HepG2 (cell line): ENCODE results near the gene MRRF. TPM values are rescaled to one million over a fixed set of nuclear protein-coding genes. Genes with fewer than 3 reads are reported as not detected.
A peak's percentile ranks its signal among the peaks of the same experiment; 100 is the strongest.

ENCODE experiments used
- ATAC-seq: fragments of 200-7000 bp; cut with Tn5 transposase; 3 replicates; pipeline ENCODE4 v1.9.1; 2020; ENCODE audit warnings: mild to moderate bottlenecking, moderate library complexity
- BruUV-seq: library from RNA; stranded (reverse); fragments of 400-500 nt; replicated peaks from 2 replicates; lab custom pipeline; 2021; lab: Mats Ljungman, UMichigan
- CTCF ChIA-PET: fragments of 300-600 bp; formaldehyde crosslinking; extraction: SDS; loops from one replicate; lab custom pipeline; 2021; ENCODE audit warnings: low total read pairs, inconsistent platforms, low intra/inter-chr PET ratio; lab: Yijun Ruan, JAX
- POLR2A ChIA-PET: fragments of 350-600 bp; sonication (Branson Sonifier 250); formaldehyde crosslinking; loops from one replicate; lab custom pipeline; 2020; ENCODE audit warnings: antibody characterized with exemption, inconsistent platforms; lab: Yijun Ruan, JAX
- DNase-seq: peaks from one replicate; pipeline ENCODE4 v3.0.0-alpha.2; 2015; ENCODE audit warnings: low spot score
- FAIRE-seq: peaks from 3 replicates; lab custom pipeline; 2011; peaks lifted over from hg19 to GRCh38; lab: Jason Lieb, UNC
- H2AFZ ChIP-seq: one replicate; pipeline ENCODE4 v1.6.1; 2011; ENCODE audit warnings: low read length, inconsistent platforms
- H3K27ac ChIP-seq: fragments of 300-600 bp; 3 replicates; pipeline ENCODE4 v1.8.0; 2011; ENCODE audit warnings: mixed run types, mild to moderate bottlenecking, mixed read lengths, low read length, inconsistent platforms; ENCODE audit not compliant: insufficient read depth; ENCODE audit errors: extremely low read length
- H3K27me3 ChIP-seq, 2 experiments: fragments of 200-600 bp in 1 of 2; 2 replicates in 1 of 2; 3 replicates in 1 of 2; pipeline versions ENCODE4 v1.6.0 to v1.8.0; 2011; ENCODE audit warnings: low read length in 2 of 2, mild to moderate bottlenecking in 2 of 2, moderate library complexity in 2 of 2, inconsistent platforms in 1 of 2; ENCODE audit not compliant: insufficient read depth in 2 of 2, control insufficient read depth in 1 of 2
- H3K36me3 ChIP-seq, 2 experiments: fragments of 200-600 bp in 1 of 2; replicated peaks in 1 of 2; 2 replicates in 1 of 2; 3 replicates in 1 of 2; pipeline versions ENCODE4 v1.5.1 to v1.8.0; 2011; ENCODE audit warnings: low read length in 2 of 2, inconsistent platforms in 1 of 2; ENCODE audit not compliant: insufficient read depth in 2 of 2, control insufficient read depth in 1 of 2
- H3K4me1 ChIP-seq: 2 replicates; pipeline ENCODE4 v1.5.1; 2012; ENCODE audit warnings: low read length, inconsistent platforms; ENCODE audit not compliant: insufficient read depth
- H3K4me2 ChIP-seq: 2 replicates; pipeline ENCODE4 v1.6.0; 2011; ENCODE audit warnings: low read depth, low read length, inconsistent platforms
- H3K4me3 ChIP-seq, 3 experiments: fragments of 200-600 bp in 1 of 3; sonication (generic), shearing (Covaris generic) in 1 of 3; replicated peaks in 1 of 3; 2 replicates each; pipeline ENCODE4 v1.5.1; 2011 to 2016; ENCODE audit warnings: low read length in 3 of 3, inconsistent platforms in 2 of 3, low read depth in 2 of 3, mild to moderate bottlenecking in 2 of 3, control low read depth in 1 of 3, mixed read lengths in 1 of 3; ENCODE audit not compliant: insufficient read depth in 1 of 3
- H3K79me2 ChIP-seq: one replicate; pipeline ENCODE4 v1.6.1; 2011; ENCODE audit warnings: low read length, inconsistent platforms; ENCODE audit not compliant: insufficient read depth
- H3K9ac ChIP-seq: 2 replicates; pipeline ENCODE4 v1.6.0; 2011; ENCODE audit warnings: mild to moderate bottlenecking, low read depth, low read length, inconsistent platforms; ENCODE audit not compliant: insufficient read depth
- H3K9me3 ChIP-seq: 2 replicates; pipeline ENCODE4 v1.5.1; 2012; ENCODE audit warnings: mild to moderate bottlenecking, low read length
- H4K20me1 ChIP-seq: 2 replicates; pipeline ENCODE4 v1.6.0; 2011; ENCODE audit warnings: inconsistent platforms, mild to moderate bottlenecking, low read length, moderate library complexity; ENCODE audit not compliant: insufficient read depth
- EP300 ChIP-seq, 3 experiments: sonication (generic) in 1 of 3; formaldehyde crosslinking in 1 of 3; IDR thresholded peaks; 2 replicates each; pipeline versions ENCODE4 v1.5.1 to v1.6.1; 2011 to 2020; ENCODE audit warnings: low read depth in 2 of 3, low read length in 2 of 3, borderline replicate concordance in 1 of 3, improper control_type of control experiment in 1 of 3, mild to moderate bottlenecking in 1 of 3, missing genetic modification reagents in 1 of 3, moderate library complexity in 1 of 3
- FOSL2 ChIP-seq: sonication (generic); formaldehyde crosslinking; IDR thresholded peaks from 2 replicates; pipeline ENCODE4 v1.4.0; 2020; ENCODE audit warnings: missing genetic modification reagents
- FOXK2 ChIP-seq: fragments of 450-650 bp; IDR thresholded peaks from 2 replicates; pipeline ENCODE4 v1.6.1; 2016
- GABPA ChIP-seq, 2 experiments: IDR thresholded peaks; 2 replicates each; pipeline ENCODE4 v1.6.1; 2011 to 2016; ENCODE audit warnings: low read depth in 2 of 2, low read length in 1 of 2, missing biosample characterization in 1 of 2, missing genetic modification characterization in 1 of 2
- RCOR2 ChIP-seq: IDR thresholded peaks from 2 replicates; pipeline ENCODE4 v1.6.1; 2016; ENCODE audit warnings: missing biosample characterization, missing genetic modification reagents
- RFX3 ChIP-seq: IDR thresholded peaks from 2 replicates; pipeline ENCODE4 v1.6.1; 2016; ENCODE audit warnings: missing biosample characterization, missing genetic modification reagents
- ZBTB38 ChIP-seq: sonication (generic); formaldehyde crosslinking; IDR thresholded peaks from 2 replicates; pipeline ENCODE4 v1.5.1; 2020; ENCODE audit warnings: mild to moderate bottlenecking, missing genetic modification reagents
- ZMYM2 ChIP-seq: sonication (generic); formaldehyde crosslinking; IDR thresholded peaks from 2 replicates; pipeline ENCODE4 v1.8.0; 2022; ENCODE audit warnings: mild to moderate bottlenecking, missing genetic modification reagents
- ZNF530 ChIP-seq: sonication (generic); formaldehyde crosslinking; IDR thresholded peaks from 2 replicates; pipeline ENCODE4 v1.5.0; 2020; ENCODE audit warnings: low read depth, mild to moderate bottlenecking, missing genetic modification reagents
- ZNF552 ChIP-seq: sonication (generic); formaldehyde crosslinking; IDR thresholded peaks from 2 replicates; pipeline ENCODE4 v1.9.0; 2022; ENCODE audit warnings: missing genetic modification reagents, mild to moderate bottlenecking, borderline replicate concordance
- ZNF556 ChIP-seq: sonication (generic); formaldehyde crosslinking; IDR thresholded peaks from 2 replicates; pipeline ENCODE4 v1.4.0; 2020; ENCODE audit warnings: mild to moderate bottlenecking, missing genetic modification reagents, borderline replicate concordance
- ZNF558 ChIP-seq: sonication (generic); formaldehyde crosslinking; IDR thresholded peaks from 2 replicates; pipeline ENCODE4 v1.9.0; 2022; ENCODE audit warnings: mild to moderate bottlenecking, missing genetic modification reagents, borderline replicate concordance
- ZNF629 ChIP-seq: sonication (generic); formaldehyde crosslinking; conservative IDR thresholded peaks from 2 replicates; pipeline ENCODE4 v1.5.0; 2020; ENCODE audit warnings: missing genetic modification reagents
- WGBS: methylation state at CpG from one replicate; pipeline ENCODE4 v1.1.6; 2017; ENCODE audit warnings: low lambda C conversion rate; 5-methylcytosine and 5-hydroxymethylcytosine counted together
- in situ Hi-C: cut with HindIII; loops from 2 replicates; pipeline ENCODE4 v1.10.0; 2017; ENCODE audit warnings: low pct_unique_long_range_greater_than_20kb; ENCODE audit not compliant: extremely low pct_ligation_motif_present
- intact Hi-C: fragments of 100-400 bp; cut with micrococcal nuclease; formaldehyde crosslinking; loops from one replicate; pipeline ENCODE4 v1.10.0; 2022; ENCODE audit not compliant: unreplicated experiment
- polyA plus RNA-seq, 8 experiments: library from polyadenylated mRNA; depleted of rRNA in 3 of 8; stranded (reverse) in 7 of 8; unstranded in 1 of 8; fragments of >200 nt; fragmentation: Illumina TruSeq in 4 of 8; extraction: Trizol in 4 of 8; gene quantifications; 2 replicates each; pipeline versions ENCODE4 v1.2.1 to v1.2.3, GENCODE V29; 2011 to 2016; ENCODE audit warnings: low read depth in 4 of 8, missing spikeins in 1 of 8, mixed read lengths in 1 of 8; ENCODE audit not compliant: insufficient read depth in 1 of 8
- total RNA-seq, 5 experiments: library from RNA; depleted of rRNA; stranded (reverse); fragments of >200 nt; fragmentation: Illumina TruSeq; extraction: Trizol; gene quantifications; 2 replicates each; pipeline ENCODE4 v1.2.3, GENCODE V29; 2016; ENCODE audit warnings: low read depth in 1 of 5
- TF ChIP-seq, protein P1 (sequence below): sonication (generic); formaldehyde crosslinking; IDR thresholded peaks from 2 replicates; pipeline ENCODE4 v1.8.1; 2023; ENCODE audit warnings: missing genetic modification reagents, mild to moderate bottlenecking, borderline replicate concordance
- TF ChIP-seq, protein P2 (sequence below): sonication (generic); formaldehyde crosslinking; IDR thresholded peaks from 2 replicates; pipeline ENCODE4 v1.4.0; 2020; ENCODE audit warnings: missing genetic modification reagents
- TF ChIP-seq, protein P3 (sequence below): sonication (generic); formaldehyde crosslinking; IDR thresholded peaks from 2 replicates; pipeline ENCODE4 v1.8.0; 2022; ENCODE audit warnings: mild to moderate bottlenecking, missing genetic modification reagents

MRRF gene
- total and polyA plus RNA-seq, 2 of the 13 experiments (the other 11 are each of a cell fraction or from before 2014, with no cell fraction given): 37.3 to 44.3 TPM

DNA sequence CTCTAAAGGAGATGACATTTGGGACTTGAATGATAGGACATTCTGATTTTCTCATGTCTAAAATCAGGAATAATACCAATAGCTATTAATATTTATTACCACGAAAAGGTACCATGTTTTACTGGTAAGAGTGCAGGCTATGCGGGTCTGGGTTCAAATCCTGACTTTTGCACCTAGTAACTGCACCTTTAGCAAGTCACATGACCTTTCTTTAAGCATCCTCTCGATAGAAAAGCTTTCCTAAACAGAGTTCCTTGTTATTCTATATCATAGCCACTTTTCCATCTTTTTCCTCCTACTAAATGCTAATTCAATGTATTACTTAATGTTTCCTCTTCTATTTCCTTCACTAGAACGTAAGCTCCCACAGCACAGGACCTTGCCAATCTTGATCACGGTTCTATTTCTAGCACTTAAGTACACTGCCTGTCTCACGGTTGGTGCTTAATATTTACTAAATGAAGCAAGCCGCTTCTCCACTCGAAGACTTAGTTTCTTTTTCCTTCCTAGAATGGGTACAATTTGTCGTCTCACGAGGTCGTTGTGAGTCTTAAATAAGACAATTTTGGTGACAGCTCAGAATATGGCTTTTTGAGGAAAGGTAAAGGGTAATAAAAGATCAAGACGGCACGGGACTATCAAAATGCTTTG, 858 bp upstream of the MRRF start:
- Histone ChIP-seq H3K27me3 (no peaks in the 10 kb centered on the region; a peak in 1 of 5 replicates), H3K27ac (peak overlapping the region; percentile 84), H3K79me2 (peaks cover 46% of the 10 kb centered on the region), H3K9me3 (no peaks in the 10 kb centered on the region), H3K4me3 (peak overlapping the region; percentile 69 to 83 (median 75)), H4K20me1 (no peaks in the 10 kb centered on the region), H3K4me1 (peaks cover 44% of the 10 kb centered on the region), H3K4me2 (peak overlapping the region; percentile 91), H2AFZ (no peak overlapping the region), H3K36me3 (peaks cover 4 to 5% of the 10 kb centered on the region in 2 experiments; a peak in 3 of 5 replicates), H3K9ac (peak overlapping the region; percentile 83)
- ATAC-seq (no peak), FAIRE-seq (no peak), DNase-seq (no peak)
- TF ChIP-seq ZMYM2 (CRISPR knock-in tag): no peak
- TF ChIP-seq EP300 (IDR thresholded peaks at IDR 0.05; ENCODE audit: low read depth in 2 of 2, low read length in 2 of 2): no peak
- no peak for TF ChIP-seq EP300 (CRISPR knock-in tag; IDR thresholded peaks at IDR 0.05; ENCODE audit: borderline replicate concordance)
- TF ChIP-seq ZBTB38 (CRISPR knock-in tag): no peak
- no peak for TF ChIP-seq ZNF556 (CRISPR knock-in tag)
- no peak for TF ChIP-seq FOXK2
- TF ChIP-seq ZNF552: no peak
- TF ChIP-seq, protein P1, sequence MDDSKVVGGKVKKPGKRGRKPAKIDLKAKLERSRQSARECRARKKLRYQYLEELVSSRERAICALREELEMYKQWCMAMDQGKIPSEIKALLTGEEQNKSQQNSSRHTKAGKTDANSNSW (CRISPR knock-in tag): no peak
- no peak for TF ChIP-seq FOSL2 (CRISPR knock-in tag)
- no peak for TF ChIP-seq RFX3 (CRISPR knock-in tag)
- TF ChIP-seq ZNF558 (CRISPR knock-in tag): 0 out of 2 replicates have a peak, but pooled peaks have one; percentile 1
- TF ChIP-seq, protein P2, sequence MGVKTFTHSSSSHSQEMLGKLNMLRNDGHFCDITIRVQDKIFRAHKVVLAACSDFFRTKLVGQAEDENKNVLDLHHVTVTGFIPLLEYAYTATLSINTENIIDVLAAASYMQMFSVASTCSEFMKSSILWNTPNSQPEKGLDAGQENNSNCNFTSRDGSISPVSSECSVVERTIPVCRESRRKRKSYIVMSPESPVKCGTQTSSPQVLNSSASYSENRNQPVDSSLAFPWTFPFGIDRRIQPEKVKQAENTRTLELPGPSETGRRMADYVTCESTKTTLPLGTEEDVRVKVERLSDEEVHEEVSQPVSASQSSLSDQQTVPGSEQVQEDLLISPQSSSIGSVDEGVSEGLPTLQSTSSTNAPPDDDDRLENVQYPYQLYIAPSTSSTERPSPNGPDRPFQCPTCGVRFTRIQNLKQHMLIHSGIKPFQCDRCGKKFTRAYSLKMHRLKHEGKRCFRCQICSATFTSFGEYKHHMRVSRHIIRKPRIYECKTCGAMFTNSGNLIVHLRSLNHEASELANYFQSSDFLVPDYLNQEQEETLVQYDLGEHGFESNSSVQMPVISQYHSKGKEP: no peak
- no peak for TF ChIP-seq GABPA (IDR thresholded peaks at IDR 0.05; ENCODE audit: low read depth, low read length)
- no peak for TF ChIP-seq GABPA (CRISPR knock-in tag; IDR thresholded peaks at IDR 0.05; ENCODE audit: low read depth)
- TF ChIP-seq, protein P3, sequence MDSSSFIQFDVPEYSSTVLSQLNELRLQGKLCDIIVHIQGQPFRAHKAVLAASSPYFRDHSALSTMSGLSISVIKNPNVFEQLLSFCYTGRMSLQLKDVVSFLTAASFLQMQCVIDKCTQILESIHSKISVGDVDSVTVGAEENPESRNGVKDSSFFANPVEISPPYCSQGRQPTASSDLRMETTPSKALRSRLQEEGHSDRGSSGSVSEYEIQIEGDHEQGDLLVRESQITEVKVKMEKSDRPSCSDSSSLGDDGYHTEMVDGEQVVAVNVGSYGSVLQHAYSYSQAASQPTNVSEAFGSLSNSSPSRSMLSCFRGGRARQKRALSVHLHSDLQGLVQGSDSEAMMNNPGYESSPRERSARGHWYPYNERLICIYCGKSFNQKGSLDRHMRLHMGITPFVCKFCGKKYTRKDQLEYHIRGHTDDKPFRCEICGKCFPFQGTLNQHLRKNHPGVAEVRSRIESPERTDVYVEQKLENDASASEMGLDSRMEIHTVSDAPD (CRISPR knock-in tag): no peak
- 0 out of 2 replicates have a peak, but pooled peaks have one; percentile 21 for TF ChIP-seq ZNF629 (CRISPR knock-in tag)
- TF ChIP-seq RCOR2: no peak
- TF ChIP-seq ZNF530: no peak
- ChIA-PET CTCF (interaction anchor here (1.8 kb wide), 1 partner anchor 139 kb away, joined by 7 read pairs; no protein-coding TSS in a partner anchor), POLR2A (interaction anchor here (0.7 to 2.0 kb wide), 10 partner anchors 12 to 677 kb away, joined by 3 to 16 read pairs (median 4); partner anchors contain the start of gene RABGAP1)
- in situ Hi-C loops (no loop called here), intact Hi-C loops (loop anchor here (5.0 kb wide), 3 partner anchors 77 to 167 kb away; no protein-coding TSS in a partner anchor)
- 6% methylated on average over 13 of the region's 13 CpGs for WGBS
- BruUV-seq: no TSS peak
